Heart right ventricle (tissue), 16 donors: Measurements from ENCODE around the gene ADAMTS17. TPM values are rescaled to one million over a fixed set of nuclear protein-coding genes. Genes with fewer than 3 reads are reported as not detected.

Source experiments
- ATAC-seq, 8 donors: fragments of 200-7000 bp; cut with Tn5 transposase; one replicate each; pipeline ENCODE4 v1.9.1; 2020; ENCODE audit warnings: mild to moderate bottlenecking in 8 of 8, moderate library complexity in 8 of 8, moderate number of reproducible peaks in 1 of 8
- DNase-seq, 2 donors: peaks; one replicate each; pipeline ENCODE4 v3.0.0-alpha.2; 2020
- H3K27ac ChIP-seq, 10 donors: fragments of 200-600 bp; sonication (generic) in 2 of 10; one replicate each; pipeline versions ENCODE4 v1.5.0 to v1.8.0; 2020 to 2022; ENCODE audit warnings: mild to moderate bottlenecking in 3 of 10
- H3K27me3 ChIP-seq, 7 donors: fragments of 200-600 bp; one replicate each; pipeline ENCODE4 v1.8.0; 2021 to 2022; ENCODE audit warnings: mild to moderate bottlenecking in 2 of 7
- H3K36me3 ChIP-seq, 9 donors: fragments of 200-600 bp; sonication (generic) in 1 of 9; one replicate each; pipeline versions ENCODE4 v1.5.0 to v1.8.0; 2020 to 2022; ENCODE audit warnings: mild to moderate bottlenecking in 2 of 9
- H3K4me1 ChIP-seq, 9 donors: fragments of 200-600 bp; sonication (generic) in 1 of 9; one replicate each; pipeline versions ENCODE4 v1.5.0 to v1.8.0; 2020 to 2022; ENCODE audit warnings: mild to moderate bottlenecking in 4 of 9
- H3K4me3 ChIP-seq, 10 donors: fragments of 200-600 bp; sonication (generic) in 2 of 10; one replicate each; pipeline versions ENCODE4 v1.5.0 to v1.8.0; 2020 to 2022; ENCODE audit warnings: mild to moderate bottlenecking in 7 of 10, moderate library complexity in 2 of 10
- H3K9me3 ChIP-seq, 11 donors: fragments of 200-600 bp in 10 of 11; sonication (generic) in 2 of 11; one replicate each; pipeline versions ENCODE4 v1.5.0 to v1.8.0; 2013 to 2022; ENCODE audit warnings: mild to moderate bottlenecking in 2 of 11, control low read depth in 1 of 11, moderate library complexity in 1 of 11
- CTCF ChIP-seq, 9 donors: fragments of 200-600 bp; sonication (generic) in 2 of 9; IDR thresholded peaks; one replicate each; pipeline versions ENCODE4 v1.5.0 to v1.8.0; 2021 to 2022; ENCODE audit warnings: antibody characterized with exemption in 9 of 9, mild to moderate bottlenecking in 5 of 9, moderate library complexity in 1 of 9
- WGBS, 2 donors: extraction: QIAGEN DNeasy Blood & Tissue Kit; methylation state at CpG; one replicate each; pipeline ENCODE4 v1.1.7; 2013; ENCODE audit warnings: inconsistent platforms in 1 of 2; 5-methylcytosine and 5-hydroxymethylcytosine counted together
- intact Hi-C, 10 donors: fragments of 100-400 bp; cut with DNase I; formaldehyde crosslinking; loops; one replicate each; pipeline versions ENCODE4 v1.11.1 to v1.14.2; 2022
- polyA plus RNA-seq, 2 donors: library from polyadenylated mRNA; stranded (reverse); fragments of 200-250 nt; gene quantifications; one replicate each; pipeline ENCODE4 v1.2.3, GENCODE V29; 2013
- total RNA-seq, 10 donors: library from RNA; stranded (reverse); fragmentation: NEBNext Ultra II Directional in 3 of 10; extraction: Animal tissue kit (Norgen Biotek cat#: 25700) in 3 of 10; gene quantifications; one replicate each; pipeline versions ENCODE4 v1.2.1 to v1.2.4, GENCODE V29; 2021 to 2023
- donor health status: Arrhythmogenic right ventricular cardiomyopathy.
- donor health status: ischemic (EF 13 %, LVEDD 7.1; RV severe dilation, severe dysfunction).
- donor health status: healthy with polysubstance abuse.
- donor health status: DM: no; HTN: yes; CAD: no.
- donor health status: DM: no; HTN: no; CAD: no.
- donor health status: ischemic (EF 25% LVEDD 6.9; RV normal size, moderate dysfunction).
- donor health status: ischemic (EF 25% LVEDD 5.7; RV mildly dilated, moderate dysfunction).
- donor health status: healthy.
- donor health status: DM: yes; HTN: yes; CAD: no.
- donor health status: Ischemic cardiomyopathy.
- donor health status: ischemic (EF 35%, LVEDD 5.7; RV mildly dilated, moderate dysfunction).
- donor health status: nonischemic (EF 11% LVEDD 7.7; RV severe dilation, severe dysfunction).
- donor health status: DM: yes; HTN: yes; CAD: no.
- donor health status: PGD.
- donor health status: ischemic (EF 29% LVEDD 5.4; RV normal size, mild dysfunction).
- donor health status: nonischemic (EF 23%, LVEDD 6.1; RV moderate dilation, normal function).

ADAMTS17 gene
- total and polyA plus RNA-seq, 12 donors, result 0.47 to 5.0 (median 1.2) TPM

DNA sequence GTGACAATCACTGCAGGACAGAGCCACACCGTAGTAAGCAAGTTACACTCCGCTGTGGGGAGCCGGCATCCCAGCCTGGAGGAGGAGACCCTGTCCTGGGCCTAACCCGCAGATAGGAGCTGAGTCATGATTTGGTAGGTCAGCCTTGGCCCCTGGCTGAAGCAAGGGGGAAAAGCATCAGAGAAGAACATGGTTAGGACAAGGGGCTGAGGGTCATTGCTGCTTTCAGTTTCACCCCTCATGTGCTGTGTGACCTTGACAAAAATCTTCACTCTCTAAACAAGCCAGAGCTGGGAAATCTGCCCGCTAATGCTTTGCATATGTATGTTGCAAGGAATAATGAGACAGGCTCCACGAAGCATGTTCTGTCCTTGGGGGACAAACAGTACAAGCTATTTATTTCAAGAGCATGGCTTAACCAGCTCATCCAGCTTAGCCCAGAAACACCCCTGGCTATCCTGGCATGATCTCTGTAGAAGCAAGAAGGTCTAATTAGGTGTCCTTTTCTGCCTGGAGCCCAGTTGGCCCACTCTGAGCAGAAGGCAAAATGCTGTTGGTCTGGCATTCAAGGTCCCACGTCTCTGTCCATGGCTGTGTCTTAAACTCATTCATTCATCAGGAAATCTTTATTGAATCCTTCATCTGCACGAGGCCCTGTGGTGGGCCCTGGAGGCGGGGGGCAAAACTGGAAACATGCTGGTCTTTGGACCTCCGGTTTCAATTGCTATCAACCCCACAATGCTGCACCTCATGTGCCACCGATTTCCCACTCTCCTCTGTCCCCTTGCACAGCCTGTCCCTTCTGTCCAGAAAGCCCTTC is 387.2 kb downstream of the ADAMTS17 start:
- Histone ChIP-seq H3K9me3 (peaks cover 0 to 9% (median 0%) of the 10 kb centered on the region in 11 donors), H3K4me1 (no peaks in the 10 kb centered on the region), H3K36me3 (no peaks in the 10 kb centered on the region), H3K27me3 (peaks cover 0 to 8% (median 0%) of the 10 kb centered on the region in 7 donors), H3K4me3 (no peak overlapping the region), H3K27ac (no peak overlapping the region)
- WGBS, 2 donors, result 83 to 86% methylated on average over 11 of the region's 11 CpGs
- DNase-seq, result no peak
- no peak for TF ChIP-seq CTCF (IDR thresholded peaks at IDR 0.05)
- intact Hi-C loops, result no loop called here
- no peak for ATAC-seq

GRCh38 chr15:99953886-99954285 is 387.9 kb downstream of the ADAMTS17 start:
- Histone ChIP-seq H3K27ac (no peak overlapping the region), H3K36me3 (no peaks in the 10 kb centered on the region), H3K27me3 (peaks cover 0 to 4% (median 0%) of the 10 kb centered on the region in 7 donors), H3K4me3 (no peak overlapping the region), H3K4me1 (no peaks in the 10 kb centered on the region), H3K9me3 (peaks cover 0 to 13% (median 0%) of the 10 kb centered on the region in 11 donors)
- TF ChIP-seq CTCF (IDR thresholded peaks at IDR 0.05), result no peak
- WGBS, 2 donors, result 89 to 92% methylated on average over 7 of the region's 7 CpGs
- no peak for DNase-seq
- intact Hi-C loops, result no loop called here
- no peak for ATAC-seq

- peaks cover 0 to 29% (median 0%) of the 10 kb centered on the region in 11 donors for H3K9me3 ChIP-seq
- H3K27me3 ChIP-seq, result no peaks in the 10 kb centered on the region
- intact Hi-C loops, result no loop called here
- no peak overlapping the region for H3K4me3 ChIP-seq
- ATAC-seq, result no peak
- TF ChIP-seq CTCF (IDR thresholded peaks at IDR 0.05), result no peak
- WGBS, 2 donors, result 59 to 76% methylated on average over 5 of the region's 5 CpGs
- no peak overlapping the region for H3K27ac ChIP-seq
- no peak for DNase-seq
- no peaks in the 10 kb centered on the region for H3K36me3 ChIP-seq
- no peaks in the 10 kb centered on the region for H3K4me1 ChIP-seq
Observed at GRCh38 chr15:99951511-99951910, 390.3 kb downstream of the ADAMTS17 start.

- intact Hi-C loops, result no loop called here
- 90 to 91% methylated on average over 1 of the region's 1 CpG for WGBS, 2 donors
- H3K27me3 ChIP-seq, result no peaks in the 10 kb centered on the region
- no peak for DNase-seq
- no peaks in the 10 kb centered on the region for H3K36me3 ChIP-seq
- peaks cover 0 to 63% (median 23%) of the 10 kb centered on the region in 11 donors for H3K9me3 ChIP-seq
- no peaks in the 10 kb centered on the region for H3K4me1 ChIP-seq
- no peak overlapping the region for H3K4me3 ChIP-seq
- no peak for ATAC-seq
- TF ChIP-seq CTCF (IDR thresholded peaks at IDR 0.05), result no peak
- no peak overlapping the region for H3K27ac ChIP-seq
Observed at GRCh38 chr15:99944131-99944530, 397.6 kb downstream of the ADAMTS17 start.
